DND-41 (cell line): ENCODE measurements around the gene NAMPT.

Experiments
- ATAC-seq: fragments of 200-7000 bp; cut with Tn5 transposase; 3 replicates; pipeline ENCODE4 v1.9.1; 2021; ENCODE audit warnings: low read depth; ENCODE audit not compliant: insufficient read depth
- DNase-seq: peaks from one replicate; pipeline ENCODE4 v3.0.0-alpha.2; 2020
- H2AFZ ChIP-seq: 2 replicates; pipeline ENCODE4 v1.6.0; 2012; ENCODE audit warnings: low read depth, low read length
- H3K27ac ChIP-seq: 2 replicates; pipeline ENCODE4 v1.5.1; 2012; ENCODE audit warnings: low read length, inconsistent platforms
- H3K27me3 ChIP-seq: fragments of 200-600 bp; sonication (generic); 2 replicates; pipeline ENCODE4 v1.6.0; 2012; ENCODE audit warnings: low read length, mild to moderate bottlenecking, inconsistent platforms; ENCODE audit not compliant: insufficient read depth, poor library complexity
- H3K36me3 ChIP-seq: 2 replicates; pipeline ENCODE4 v1.5.1; 2012; ENCODE audit warnings: low read length, inconsistent platforms; ENCODE audit not compliant: insufficient read depth
- H3K4me1 ChIP-seq: 2 replicates; pipeline ENCODE4 v1.5.1; 2012; ENCODE audit warnings: mild to moderate bottlenecking, low read length; ENCODE audit not compliant: insufficient read depth
- H3K4me2 ChIP-seq: 2 replicates; pipeline ENCODE4 v1.6.0; 2012; ENCODE audit warnings: mild to moderate bottlenecking, moderate library complexity, low read length, inconsistent platforms; ENCODE audit not compliant: insufficient read depth
- H3K4me3 ChIP-seq, 2 experiments: fragments of 200-600 bp in 1 of 2; shearing (Covaris generic) in 1 of 2; 2 replicates each; pipeline ENCODE4 v1.5.1; 2012 to 2016; ENCODE audit warnings: inconsistent platforms in 2 of 2, low read length in 2 of 2, mild to moderate bottlenecking in 2 of 2, low read depth in 1 of 2, moderate library complexity in 1 of 2
- H3K79me2 ChIP-seq: 2 replicates; pipeline ENCODE4 v1.6.0; 2012; ENCODE audit warnings: low read length, inconsistent platforms; ENCODE audit not compliant: insufficient read depth
- H3K9ac ChIP-seq: 2 replicates; pipeline ENCODE4 v1.6.0; 2012; ENCODE audit warnings: low read depth, mild to moderate bottlenecking, inconsistent platforms, low read length, moderate library complexity
- H3K9me3 ChIP-seq: 2 replicates; pipeline ENCODE4 v1.5.1; 2012; ENCODE audit warnings: low read length, moderate library complexity, mild to moderate bottlenecking, inconsistent platforms; ENCODE audit not compliant: insufficient read depth, severe bottlenecking
- H4K20me1 ChIP-seq: 2 replicates; pipeline ENCODE4 v1.6.0; 2012; ENCODE audit warnings: low read length; ENCODE audit not compliant: insufficient read depth
- EZH2 ChIP-seq: IDR thresholded peaks from 3 replicates; pipeline ENCODE4 v1.6.1; 2012; ENCODE audit warnings: borderline replicate concordance, low read depth, mild to moderate bottlenecking, moderate library complexity, low read length, inconsistent platforms; ENCODE audit not compliant: severe bottlenecking
- TF ChIP-seq, protein P1 (sequence below): IDR thresholded peaks from 2 replicates; pipeline ENCODE4 v1.5.1; 2012; ENCODE audit warnings: borderline replicate concordance, low read length, moderate library complexity, mild to moderate bottlenecking; ENCODE audit not compliant: poor library complexity, severe bottlenecking; ENCODE audit errors: extremely low read depth

NAMPT gene

GRCh38 chr7:106236065-106236464 is 48.7 kb downstream of the NAMPT start:
- Histone ChIP-seq H3K27ac (no peak overlapping the region), H4K20me1 (no peaks in the 10 kb centered on the region), H3K4me1 (no peaks in the 10 kb centered on the region), H2AFZ (no peak overlapping the region), H3K4me2 (no peak overlapping the region), H3K9ac (no peak overlapping the region), H3K4me3 (no peak overlapping the region), H3K79me2 (no peaks in the 10 kb centered on the region), H3K9me3 (no peaks in the 10 kb centered on the region), H3K36me3 (no peaks in the 10 kb centered on the region), H3K27me3 (peaks cover 7% of the 10 kb centered on the region)
- DNase-seq (no peak), ATAC-seq (no peak)
- TF ChIP-seq, protein P1, sequence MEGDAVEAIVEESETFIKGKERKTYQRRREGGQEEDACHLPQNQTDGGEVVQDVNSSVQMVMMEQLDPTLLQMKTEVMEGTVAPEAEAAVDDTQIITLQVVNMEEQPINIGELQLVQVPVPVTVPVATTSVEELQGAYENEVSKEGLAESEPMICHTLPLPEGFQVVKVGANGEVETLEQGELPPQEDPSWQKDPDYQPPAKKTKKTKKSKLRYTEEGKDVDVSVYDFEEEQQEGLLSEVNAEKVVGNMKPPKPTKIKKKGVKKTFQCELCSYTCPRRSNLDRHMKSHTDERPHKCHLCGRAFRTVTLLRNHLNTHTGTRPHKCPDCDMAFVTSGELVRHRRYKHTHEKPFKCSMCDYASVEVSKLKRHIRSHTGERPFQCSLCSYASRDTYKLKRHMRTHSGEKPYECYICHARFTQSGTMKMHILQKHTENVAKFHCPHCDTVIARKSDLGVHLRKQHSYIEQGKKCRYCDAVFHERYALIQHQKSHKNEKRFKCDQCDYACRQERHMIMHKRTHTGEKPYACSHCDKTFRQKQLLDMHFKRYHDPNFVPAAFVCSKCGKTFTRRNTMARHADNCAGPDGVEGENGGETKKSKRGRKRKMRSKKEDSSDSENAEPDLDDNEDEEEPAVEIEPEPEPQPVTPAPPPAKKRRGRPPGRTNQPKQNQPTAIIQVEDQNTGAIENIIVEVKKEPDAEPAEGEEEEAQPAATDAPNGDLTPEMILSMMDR = no peak
- TF ChIP-seq EZH2 = no peak

DNA sequence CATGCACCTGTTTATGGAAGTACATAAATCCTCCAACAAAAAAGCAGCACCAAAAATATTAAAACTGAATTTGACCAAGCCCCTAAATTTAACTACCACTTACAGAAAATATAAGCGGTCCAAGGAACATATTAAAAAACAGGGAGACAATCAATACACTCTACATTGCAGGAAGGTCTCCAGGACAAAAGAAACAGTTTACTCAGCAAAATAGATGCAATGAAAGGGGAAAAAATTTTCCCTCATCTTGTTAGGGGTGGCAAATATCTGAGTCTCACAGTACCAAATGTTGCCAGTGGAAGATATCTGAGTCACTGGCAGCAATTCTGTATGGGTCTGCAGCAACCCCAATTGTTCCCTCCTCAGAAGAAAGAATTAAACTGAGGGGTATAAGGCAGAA is 50.4 kb downstream of the NAMPT start:
- TF ChIP-seq EZH2 = no peak
- TF ChIP-seq, protein P1 = no peak
- Histone ChIP-seq H3K4me3 (no peak overlapping the region), H2AFZ (no peak overlapping the region; the same call in 1 of the 2 replicates), H4K20me1 (no peaks in the 10 kb centered on the region), H3K4me2 (no peak overlapping the region), H3K27ac (no peak overlapping the region), H3K4me1 (no peaks in the 10 kb centered on the region), H3K79me2 (no peaks in the 10 kb centered on the region), H3K27me3 (peaks cover 7% of the 10 kb centered on the region), H3K36me3 (no peaks in the 10 kb centered on the region), H3K9me3 (no peaks in the 10 kb centered on the region), H3K9ac (no peak overlapping the region)
- DNase-seq (no peak), ATAC-seq (no peak)

GRCh38 chr7:106231856-106232490 is 52.8 kb downstream of the NAMPT start:
- ATAC-seq = no peak
- Histone ChIP-seq H3K79me2 (no peaks in the 10 kb centered on the region), H3K4me3 (no peak overlapping the region), H3K27ac (no peak overlapping the region), H3K9me3 (no peaks in the 10 kb centered on the region), H4K20me1 (no peaks in the 10 kb centered on the region), H2AFZ (no peak overlapping the region), H3K36me3 (no peaks in the 10 kb centered on the region), H3K9ac (no peak overlapping the region), H3K27me3 (peaks cover 7% of the 10 kb centered on the region), H3K4me2 (no peak overlapping the region), H3K4me1 (no peaks in the 10 kb centered on the region)
- no peak for DNase-seq
- TF ChIP-seq, protein P1 = no peak
- no peak for TF ChIP-seq EZH2

GRCh38 chr7:106225856-106226255 is 58.9 kb downstream of the NAMPT start:
- no peak overlapping the region for H3K4me3 ChIP-seq
- no peaks in the 10 kb centered on the region for H4K20me1 ChIP-seq
- no peak overlapping the region for H3K9ac ChIP-seq
- no peak for DNase-seq
- no peaks in the 10 kb centered on the region for H3K27me3 ChIP-seq
- no peak for ATAC-seq
- no peak overlapping the region for H3K4me2 ChIP-seq
- H3K27ac ChIP-seq = no peak overlapping the region
- TF ChIP-seq, protein P1 = no peak
- TF ChIP-seq EZH2 = no peak
- H3K9me3 ChIP-seq = no peaks in the 10 kb centered on the region
- no peaks in the 10 kb centered on the region for H3K36me3 ChIP-seq
- no peaks in the 10 kb centered on the region for H3K4me1 ChIP-seq
- H3K79me2 ChIP-seq = no peaks in the 10 kb centered on the region
- no peak overlapping the region for H2AFZ ChIP-seq
